ENCODE measurements around the gene TSPYL4. TPM values are rescaled to one million over a fixed set of nuclear protein-coding genes. Genes with fewer than 3 reads are reported as not detected.

Gene TSPYL4
- total RNA-seq, 1 donor from 2014 or later: 72.1 TPM

DNA sequence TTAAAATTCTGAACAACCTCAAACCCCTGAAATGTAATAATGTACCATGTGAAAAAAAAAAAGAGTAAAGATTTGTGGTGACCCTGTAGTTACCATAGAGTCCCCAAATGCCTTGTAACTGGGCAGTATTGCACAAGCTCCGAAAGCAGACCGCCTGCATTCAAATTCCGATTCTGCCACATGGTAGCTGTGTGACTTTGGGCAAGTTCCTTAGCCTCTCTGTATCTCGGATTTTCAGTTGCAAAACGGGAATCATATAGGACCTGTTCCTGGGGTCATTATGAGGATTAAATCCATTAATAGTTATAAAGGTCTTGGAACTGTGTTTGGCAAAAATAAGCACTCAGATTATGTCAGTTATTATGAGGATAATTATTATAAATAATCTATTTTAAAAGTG, 43.6 kb downstream of the TSPYL4 start:
- no peak overlapping the region for H3K4me3 Mint-ChIP-seq (ENCODE audit: low read depth)

GRCh38 chr6:116208056-116208785, 45.7 kb downstream of the TSPYL4 start:
- no peaks in the 10 kb centered on the region for H3K27me3 Mint-ChIP-seq
- H3K27ac Mint-ChIP-seq: no peak overlapping the region
- H3K4me3 Mint-ChIP-seq (ENCODE audit: low read depth): no peak overlapping the region
- no peaks in the 10 kb centered on the region for H3K36me3 Mint-ChIP-seq (ENCODE audit: insufficient read depth)
- TF ChIP-seq, protein P1, sequence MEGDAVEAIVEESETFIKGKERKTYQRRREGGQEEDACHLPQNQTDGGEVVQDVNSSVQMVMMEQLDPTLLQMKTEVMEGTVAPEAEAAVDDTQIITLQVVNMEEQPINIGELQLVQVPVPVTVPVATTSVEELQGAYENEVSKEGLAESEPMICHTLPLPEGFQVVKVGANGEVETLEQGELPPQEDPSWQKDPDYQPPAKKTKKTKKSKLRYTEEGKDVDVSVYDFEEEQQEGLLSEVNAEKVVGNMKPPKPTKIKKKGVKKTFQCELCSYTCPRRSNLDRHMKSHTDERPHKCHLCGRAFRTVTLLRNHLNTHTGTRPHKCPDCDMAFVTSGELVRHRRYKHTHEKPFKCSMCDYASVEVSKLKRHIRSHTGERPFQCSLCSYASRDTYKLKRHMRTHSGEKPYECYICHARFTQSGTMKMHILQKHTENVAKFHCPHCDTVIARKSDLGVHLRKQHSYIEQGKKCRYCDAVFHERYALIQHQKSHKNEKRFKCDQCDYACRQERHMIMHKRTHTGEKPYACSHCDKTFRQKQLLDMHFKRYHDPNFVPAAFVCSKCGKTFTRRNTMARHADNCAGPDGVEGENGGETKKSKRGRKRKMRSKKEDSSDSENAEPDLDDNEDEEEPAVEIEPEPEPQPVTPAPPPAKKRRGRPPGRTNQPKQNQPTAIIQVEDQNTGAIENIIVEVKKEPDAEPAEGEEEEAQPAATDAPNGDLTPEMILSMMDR (IDR thresholded peaks at IDR 0.05; ENCODE audit: unreplicated experiment): no peak
- peaks cover 5% of the 10 kb centered on the region for H3K4me1 Mint-ChIP-seq (ENCODE audit: low read depth)
- no peaks in the 10 kb centered on the region for H3K9me3 Mint-ChIP-seq (ENCODE audit: low read depth)
- no peak for DNase-seq (ENCODE audit: low spot score, unreplicated experiment)

More for the DNA sequence above, 43.6 kb downstream of the TSPYL4 start:
- no peaks in the 10 kb centered on the region for H3K36me3 Mint-ChIP-seq (ENCODE audit: insufficient read depth)
- no peak overlapping the region for H3K27ac Mint-ChIP-seq
- no peak for DNase-seq (ENCODE audit: low spot score, unreplicated experiment)
- TF ChIP-seq, protein P1 (IDR thresholded peaks at IDR 0.05; ENCODE audit: unreplicated experiment): no peak
- H3K4me1 Mint-ChIP-seq (ENCODE audit: low read depth): peaks cover 3% of the 10 kb centered on the region
- no peaks in the 10 kb centered on the region for H3K9me3 Mint-ChIP-seq (ENCODE audit: low read depth)
- H3K27me3 Mint-ChIP-seq: no peaks in the 10 kb centered on the region

DNA sequence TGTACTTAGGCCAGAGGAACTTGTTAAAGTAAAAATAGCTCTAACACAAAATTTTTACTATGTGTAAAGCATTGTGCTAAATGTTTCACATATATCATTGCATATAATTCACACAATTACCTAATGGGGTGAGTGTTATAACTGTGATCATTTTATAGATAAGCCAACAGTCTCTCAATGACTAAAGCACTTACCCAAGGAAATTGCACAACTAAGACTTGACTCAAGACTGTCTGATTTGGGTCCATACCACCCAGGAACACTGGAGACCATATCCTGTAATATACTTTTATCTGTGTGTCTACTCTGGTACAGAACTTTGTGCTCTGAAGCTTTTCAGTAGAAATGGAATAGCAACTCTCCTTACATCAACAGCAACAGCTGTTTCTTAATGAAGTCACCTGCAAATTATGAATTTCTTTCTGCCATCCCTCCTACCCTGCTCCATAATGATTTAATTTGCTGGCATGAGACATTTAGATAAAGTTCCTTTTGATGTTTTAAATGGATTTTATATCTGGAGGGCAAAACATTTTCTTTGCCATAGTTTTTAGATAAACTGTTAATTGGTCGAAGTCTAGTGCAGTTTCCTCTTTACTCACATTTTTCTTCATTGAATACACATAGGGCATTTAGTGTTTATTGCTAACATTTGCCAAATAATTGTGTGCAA, 47.5 kb downstream of the TSPYL4 start:
- Mint-ChIP-seq H3K4me1 (ENCODE audit: low read depth) (peaks cover 3% of the 10 kb centered on the region), H3K9me3 (ENCODE audit: low read depth) (no peaks in the 10 kb centered on the region), H3K36me3 (ENCODE audit: insufficient read depth) (no peaks in the 10 kb centered on the region), H3K27me3 (no peaks in the 10 kb centered on the region), H3K4me3 (ENCODE audit: low read depth) (no peak overlapping the region), H3K27ac (no peak overlapping the region)
- no peak for DNase-seq (ENCODE audit: low spot score, unreplicated experiment)
- TF ChIP-seq, protein P1 (IDR thresholded peaks at IDR 0.05; ENCODE audit: unreplicated experiment): no peak

- Mint-ChIP-seq H3K9me3 (ENCODE audit: low read depth) (no peaks in the 10 kb centered on the region), H3K4me1 (ENCODE audit: low read depth) (peaks cover 2% of the 10 kb centered on the region), H3K27me3 (no peaks in the 10 kb centered on the region), H3K36me3 (ENCODE audit: insufficient read depth) (no peaks in the 10 kb centered on the region), H3K27ac (no peak overlapping the region), H3K4me3 (ENCODE audit: low read depth) (no peak overlapping the region)
- no peak for DNase-seq (ENCODE audit: low spot score, unreplicated experiment)
- TF ChIP-seq, protein P1 (IDR thresholded peaks at IDR 0.05; ENCODE audit: unreplicated experiment): no peak
Observed at GRCh38 chr6:116205281-116205680, 48.6 kb downstream of the TSPYL4 start.

- Mint-ChIP-seq H3K27me3 (no peaks in the 10 kb centered on the region), H3K27ac (no peak overlapping the region), H3K9me3 (ENCODE audit: low read depth) (no peaks in the 10 kb centered on the region), H3K4me1 (ENCODE audit: low read depth) (peaks cover 2% of the 10 kb centered on the region), H3K4me3 (ENCODE audit: low read depth) (no peak overlapping the region), H3K36me3 (ENCODE audit: insufficient read depth) (no peaks in the 10 kb centered on the region)
- no peak for DNase-seq (ENCODE audit: low spot score, unreplicated experiment)
- TF ChIP-seq, protein P1 (IDR thresholded peaks at IDR 0.05; ENCODE audit: unreplicated experiment): no peak
Observed at GRCh38 chr6:116201538-116201937, 52.3 kb downstream of the TSPYL4 start.
